ENCODE measurements around the gene PCTP.

DNA sequence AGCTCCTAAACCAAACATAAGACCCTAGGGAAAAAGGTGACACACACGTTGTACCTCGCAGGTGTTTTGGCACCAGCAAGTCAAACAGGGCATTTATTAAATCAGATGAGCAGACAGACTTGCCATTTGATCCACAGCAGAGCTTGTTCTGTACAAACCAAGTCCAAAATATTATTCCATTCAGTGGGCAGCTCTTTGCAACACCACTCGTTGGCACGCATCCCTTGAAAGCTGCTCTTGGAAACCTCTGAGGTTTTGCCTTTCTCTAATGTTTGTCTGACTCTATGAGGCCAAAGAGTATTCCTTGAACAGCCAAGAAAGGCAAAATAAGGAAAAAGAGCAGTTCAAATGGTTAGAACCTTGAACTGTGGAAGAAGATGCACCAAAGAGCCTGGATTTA lies 40.9 kb upstream of the PCTP start:
- TF ChIP-seq SIN3A (IDR thresholded peaks at IDR 0.05; ENCODE audit: borderline replicate concordance, insufficient read depth, low read length) = no peak
- TF ChIP-seq POLR2AphosphoS5 (IDR thresholded peaks at IDR 0.05; ENCODE audit: low read depth, low read length) = no peak
